D721Med (cell line): ENCODE measurements around the gene PCNA.

Experiments
- DNase-seq: peaks from one replicate; pipeline ENCODE4 v3.0.0; 2011; ENCODE audit warnings: low spot score; ENCODE audit not compliant: insufficient read length
- FAIRE-seq: peaks from 2 replicates; lab custom pipeline; 2011; peaks lifted over from hg19 to GRCh38; lab: Jason Lieb, UNC
- CTCF ChIP-seq: IDR thresholded peaks from 2 replicates; pipeline ENCODE4 v1.5.1; 2012; ENCODE audit warnings: mild to moderate bottlenecking, control low read depth; ENCODE audit not compliant: insufficient read depth; ENCODE audit errors: missing control alignments

The PCNA gene

GRCh38 chr20:5149892-5150225 lies 30.1 kb upstream of the PCNA start:
- TF ChIP-seq CTCF, result no peak
- DNase-seq (no peak), FAIRE-seq (no peak)

- DNase-seq (no peak), FAIRE-seq (no peak)
- no peak for TF ChIP-seq CTCF
These were observed 28.8 kb upstream of the PCNA start for GRCh38 chr20:5148581-5148980.

GRCh38 chr20:5146871-5147592 lies 27.3 kb upstream of the PCNA start:
- no peak for TF ChIP-seq CTCF
- FAIRE-seq (no peak), DNase-seq (no peak)

- no peak for DNase-seq
- FAIRE-seq, result no peak
- no peak for TF ChIP-seq CTCF
These were observed 26.4 kb upstream of the PCNA start for GRCh38 chr20:5146099-5146668.

- DNase-seq (no peak), FAIRE-seq (no peak)
- no peak for TF ChIP-seq CTCF
These were observed 25.8 kb upstream of the PCNA start for GRCh38 chr20:5145365-5146098.

GRCh38 chr20:5143851-5144250 lies 24.1 kb upstream of the PCNA start:
- no peak for FAIRE-seq

More at GRCh38 chr20:5143851-5144250, 24.1 kb upstream of the PCNA start:
- no peak for TF ChIP-seq CTCF
- no peak for DNase-seq
